VCaP (cell line): Measurements from ENCODE around the gene ADD2.

Experiments used
- H3K27ac ChIP-seq: fragments of 450-650 bp; 2 replicates; pipeline ENCODE4 v1.5.1; 2017
- CTCF ChIP-seq: fragments of 450-650 bp; conservative IDR thresholded peaks from 2 replicates; pipeline ENCODE4 v1.5.1; 2017; ENCODE audit warnings: mild to moderate bottlenecking, moderate library complexity

ADD2 gene

GRCh38 chr2:70643715-70644114 lies 124.3 kb downstream of the ADD2 start:
- H3K27ac ChIP-seq = no peak overlapping the region
- peak; percentile 84 for TF ChIP-seq CTCF

GRCh38 chr2:70641263-70641784 lies 126.7 kb downstream of the ADD2 start:
- no peak for TF ChIP-seq CTCF
- H3K27ac ChIP-seq = no peak overlapping the region

- no peak for TF ChIP-seq CTCF
- no peak overlapping the region for H3K27ac ChIP-seq
These were observed 128.1 kb downstream of the ADD2 start for GRCh38 chr2:70639841-70640436.

DNA sequence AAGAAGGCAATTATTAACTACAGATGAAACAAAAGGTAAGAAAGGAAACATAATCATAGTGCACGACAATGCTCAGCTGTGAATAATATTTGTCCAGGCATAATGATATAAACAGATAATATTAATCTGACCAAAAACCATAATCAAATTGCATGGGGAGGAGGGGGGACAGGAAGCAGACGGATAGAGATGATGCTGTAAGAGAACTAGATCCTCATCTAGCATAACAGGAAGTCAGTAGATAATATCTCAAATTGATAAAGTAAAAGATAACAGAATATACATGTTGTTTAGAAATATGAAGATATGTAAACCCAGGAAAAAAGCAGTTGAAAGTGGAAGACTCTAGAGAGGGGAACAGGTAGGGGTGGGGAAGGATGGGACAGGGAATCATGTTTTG lies 129.4 kb downstream of the ADD2 start:
- TF ChIP-seq CTCF = no peak
- H3K27ac ChIP-seq = no peak overlapping the region

DNA sequence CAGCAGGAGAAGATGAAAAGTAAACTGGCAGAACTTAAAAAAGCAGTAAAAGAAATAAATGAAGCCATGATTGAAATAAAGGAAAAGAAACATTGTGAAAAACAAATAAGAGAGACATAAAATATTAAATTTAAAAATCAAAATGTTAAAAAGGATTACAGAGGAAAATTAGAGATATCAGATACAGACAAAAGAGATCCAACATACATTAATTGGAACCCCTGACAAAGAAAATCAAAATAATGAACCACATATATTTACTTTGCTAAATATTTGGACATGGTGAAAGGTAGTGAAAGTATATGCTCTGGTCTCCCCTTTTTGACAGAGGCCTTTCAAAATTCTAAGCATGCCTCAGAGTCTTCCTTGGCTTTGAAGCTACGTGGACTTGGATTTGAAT lies 134.5 kb downstream of the ADD2 start:
- 0 out of 2 replicates have a peak overlapping the region, but pooled peaks have one; percentile 27 for H3K27ac ChIP-seq
- TF ChIP-seq CTCF = no peak

DNA sequence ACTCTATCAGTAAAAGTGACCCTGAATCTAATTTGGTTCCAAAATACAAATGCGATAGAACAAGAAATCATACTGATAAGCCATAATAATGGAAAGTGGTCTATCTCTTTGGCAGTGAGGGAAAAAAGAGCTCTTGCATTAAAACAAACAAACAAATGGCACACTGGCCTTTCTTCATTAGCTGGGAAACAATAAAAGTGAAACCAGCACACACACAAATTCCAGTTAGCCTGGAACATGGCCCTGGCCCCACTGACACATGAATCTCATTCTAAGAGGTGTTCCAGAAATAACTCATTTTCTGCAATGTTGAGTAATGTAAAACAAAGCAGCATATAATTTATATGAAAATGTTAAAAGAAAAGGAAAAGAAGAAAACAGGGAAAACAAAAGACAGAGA lies 135.0 kb downstream of the ADD2 start:
- TF ChIP-seq CTCF = no peak
- H3K27ac ChIP-seq = 0 out of 2 replicates have a peak overlapping the region, but pooled peaks have one; percentile 27

DNA sequence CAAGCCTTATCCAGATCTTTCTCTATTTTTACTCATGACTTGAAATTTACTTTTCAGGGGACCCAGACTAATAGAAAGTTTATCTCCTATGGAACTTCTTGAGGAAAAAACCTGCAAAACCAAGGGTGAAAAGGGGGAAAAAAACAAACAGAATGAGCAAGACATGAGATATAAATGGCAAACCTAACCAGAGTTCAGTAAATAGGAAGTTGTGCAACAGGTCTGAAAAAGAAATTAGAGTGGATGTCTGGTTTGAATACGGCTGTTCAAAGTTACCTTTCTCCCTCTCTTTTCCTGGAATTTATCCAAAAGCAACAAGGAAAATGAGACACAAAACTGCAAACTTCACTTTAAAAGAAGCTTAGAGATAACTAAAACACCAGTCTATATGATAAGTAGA lies 135.6 kb downstream of the ADD2 start:
- TF ChIP-seq CTCF = no peak
- 0 out of 2 replicates have a peak overlapping the region, but pooled peaks have one; percentile 27 for H3K27ac ChIP-seq
